Brain microvascular endothelial cell (primary cell): ENCODE measurements around the gene PRADC1.

Source experiments
- DNase-seq: peaks from one replicate; pipeline ENCODE4 v3.0.0-alpha.2; 2020
- H3K27ac ChIP-seq: fragments of 250-450 bp; sonication (Bioruptor Pico); 2 replicates; pipeline ENCODE4 v1.5.1; 2020; ENCODE audit warnings: mild to moderate bottlenecking, moderate library complexity
- H3K27me3 ChIP-seq: fragments of 250-450 bp; sonication (Bioruptor Pico); replicated peaks from 2 replicates; pipeline ENCODE4 v1.5.1; 2020; ENCODE audit warnings: mild to moderate bottlenecking
- H3K36me3 ChIP-seq: fragments of 250-450 bp; sonication (Bioruptor Pico); replicated peaks from 2 replicates; pipeline ENCODE4 v1.5.1; 2020; ENCODE audit warnings: mild to moderate bottlenecking
- H3K4me3 ChIP-seq: 2 replicates; pipeline ENCODE4 v1.5.1; 2011; ENCODE audit warnings: low read depth, mild to moderate bottlenecking, control low read depth, low read length, moderate library complexity
- CTCF ChIP-seq: IDR thresholded peaks from 2 replicates; pipeline ENCODE4 v1.5.1; 2011; ENCODE audit warnings: low read depth, mild to moderate bottlenecking, moderate library complexity, low read length, control low read depth, inconsistent platforms; ENCODE audit errors: missing control alignments
- in situ Hi-C: cut with HindIII; loops from 2 replicates; pipeline ENCODE4 v1.10.0; 2017; ENCODE audit warnings: low sequenced_read_pairs, low pct_ligation_motif_present

Gene PRADC1

GRCh38 chr2:73253901-73254300 is 20.9 kb upstream of the PRADC1 start:
- in situ Hi-C loops: no loop called here

GRCh38 chr2:73253400-73253799 is 20.4 kb upstream of the PRADC1 start:
- Histone ChIP-seq H3K27ac (no peak overlapping the region), H3K4me3 (no peak overlapping the region), H3K27me3 (no peaks in the 10 kb centered on the region), H3K36me3 (peaks cover 48% of the 10 kb centered on the region)
- DNase-seq: no peak
- TF ChIP-seq CTCF: no peak
- in situ Hi-C loops: no loop called here

More at GRCh38 chr2:73253901-73254300, 20.9 kb upstream of the PRADC1 start:
- no peaks in the 10 kb centered on the region for H3K27me3 ChIP-seq
- no peak overlapping the region for H3K4me3 ChIP-seq
- no peak for DNase-seq
- no peak overlapping the region for H3K27ac ChIP-seq
- peaks cover 43% of the 10 kb centered on the region for H3K36me3 ChIP-seq
- TF ChIP-seq CTCF: no peak

GRCh38 chr2:73252238-73253027 is 19.4 kb upstream of the PRADC1 start:
- no peak for TF ChIP-seq CTCF
- H3K36me3 ChIP-seq: peaks cover 55% of the 10 kb centered on the region
- no peak for DNase-seq

GRCh38 chr2:73250872-73251846 is 18.1 kb upstream of the PRADC1 start:
- H3K4me3 ChIP-seq: no peak overlapping the region

More at GRCh38 chr2:73252238-73253027, 19.4 kb upstream of the PRADC1 start:
- Histone ChIP-seq H3K4me3 (no peak overlapping the region), H3K27ac (no peak overlapping the region), H3K27me3 (no peaks in the 10 kb centered on the region)
- in situ Hi-C loops: no loop called here

GRCh38 chr2:73249636-73250035 is 16.6 kb upstream of the PRADC1 start:
- no peak overlapping the region for H3K27ac ChIP-seq
- H3K36me3 ChIP-seq: peaks cover 79% of the 10 kb centered on the region
- no peaks in the 10 kb centered on the region for H3K27me3 ChIP-seq
- in situ Hi-C loops: no loop called here
- DNase-seq: no peak
- H3K4me3 ChIP-seq: no peak overlapping the region
- TF ChIP-seq CTCF: no peak

More at GRCh38 chr2:73250872-73251846, 18.1 kb upstream of the PRADC1 start:
- no peak for DNase-seq
- H3K27ac ChIP-seq: no peak overlapping the region
- in situ Hi-C loops: no loop called here
- H3K36me3 ChIP-seq: peaks cover 65% of the 10 kb centered on the region
- no peaks in the 10 kb centered on the region for H3K27me3 ChIP-seq
- TF ChIP-seq CTCF: no peak
